IPS-11a (cell line): ENCODE measurements around the gene SLX9.

Experiments used
- H3K4me3 ChIP-seq: one replicate; pipeline ENCODE4 v1.5.1; 2013; ENCODE audit warnings: low read depth, low read length, control low read depth

SLX9 gene

GRCh38 chr21:44946254-44947041 is 6.6 kb downstream of the SLX9 start:
- H3K4me3 ChIP-seq = no peak overlapping the region

GRCh38 chr21:44947111-44947929 is 7.5 kb downstream of the SLX9 start:
- H3K4me3 ChIP-seq = no peak overlapping the region

- H3K4me3 ChIP-seq = no peak overlapping the region
These were observed 8.1 kb downstream of the SLX9 start for GRCh38 chr21:44947930-44948331.

GRCh38 chr21:44948426-44949120 is 8.7 kb downstream of the SLX9 start:
- H3K4me3 ChIP-seq = no peak overlapping the region

- no peak overlapping the region for H3K4me3 ChIP-seq
These were observed 9.4 kb downstream of the SLX9 start for GRCh38 chr21:44949161-44949778.

- H3K4me3 ChIP-seq = no peak overlapping the region
These were observed 10.0 kb downstream of the SLX9 start for GRCh38 chr21:44949779-44950198.

- no peak overlapping the region for H3K4me3 ChIP-seq
These were observed 10.5 kb downstream of the SLX9 start for GRCh38 chr21:44950351-44950750.

GRCh38 chr21:44951186-44951915 is 11.5 kb downstream of the SLX9 start:
- H3K4me3 ChIP-seq = no peak overlapping the region

GRCh38 chr21:44952116-44952928 is 12.5 kb downstream of the SLX9 start:
- H3K4me3 ChIP-seq = no peak overlapping the region

- no peak overlapping the region for H3K4me3 ChIP-seq
These were observed 13.2 kb downstream of the SLX9 start for GRCh38 chr21:44952929-44953627.

- H3K4me3 ChIP-seq = no peak overlapping the region
These were observed 13.8 kb downstream of the SLX9 start for GRCh38 chr21:44953628-44954021.

- no peak overlapping the region for H3K4me3 ChIP-seq
These were observed 14.5 kb downstream of the SLX9 start for GRCh38 chr21:44954281-44954771.

- no peak overlapping the region for H3K4me3 ChIP-seq
These were observed 15.4 kb downstream of the SLX9 start for GRCh38 chr21:44955141-44955797.

GRCh38 chr21:44955798-44956175 is 16.0 kb downstream of the SLX9 start:
- no peak overlapping the region for H3K4me3 ChIP-seq

- no peak overlapping the region for H3K4me3 ChIP-seq
These were observed 16.7 kb downstream of the SLX9 start for GRCh38 chr21:44956356-44957046.

- H3K4me3 ChIP-seq = no peak overlapping the region
These were observed 17.4 kb downstream of the SLX9 start for GRCh38 chr21:44957047-44957831.

GRCh38 chr21:44957901-44958451 is 18.1 kb downstream of the SLX9 start:
- no peak overlapping the region for H3K4me3 ChIP-seq
